RWPE2 (cell line): ENCODE results near the gene TXN2.

Source experiments
- ATAC-seq: fragments of 200-7000 bp; cut with Tn5 transposase; 3 replicates; pipeline ENCODE4 v1.9.1; 2021; ENCODE audit warnings: low read depth
- DNase-seq: peaks from one replicate; pipeline ENCODE4 v3.0.0-alpha.2; 2020; ENCODE audit warnings: low spot score
- H3K27ac ChIP-seq: fragments of 450-650 bp; 2 replicates; pipeline ENCODE4 v1.5.1; 2017; ENCODE audit warnings: mild to moderate bottlenecking; ENCODE audit not compliant: poor library complexity, severe bottlenecking
- H3K27me3 ChIP-seq: fragments of 250-450 bp; sonication (Bioruptor Pico); 2 replicates; pipeline ENCODE4 v1.5.1; 2021; ENCODE audit warnings: mild to moderate bottlenecking, moderate library complexity; ENCODE audit not compliant: insufficient read depth, poor library complexity, severe bottlenecking
- H3K36me3 ChIP-seq: fragments of 250-450 bp; sonication (Bioruptor Pico); 2 replicates; pipeline ENCODE4 v1.5.1; 2020; ENCODE audit warnings: low read depth, mild to moderate bottlenecking, moderate library complexity
- H3K4me1 ChIP-seq: fragments of 250-450 bp; sonication (Bioruptor Pico); 2 replicates; pipeline ENCODE4 v1.5.1; 2021; ENCODE audit warnings: mild to moderate bottlenecking, moderate library complexity; ENCODE audit not compliant: insufficient read depth, poor library complexity, severe bottlenecking
- H3K4me3 ChIP-seq: fragments of 250-450 bp; sonication (Bioruptor Pico); 2 replicates; pipeline ENCODE4 v1.5.1; 2021; ENCODE audit warnings: mild to moderate bottlenecking, moderate library complexity; ENCODE audit not compliant: severe bottlenecking
- H3K9me3 ChIP-seq: fragments of 250-450 bp; sonication (Bioruptor Pico); 2 replicates; pipeline ENCODE4 v1.5.1; 2021; ENCODE audit warnings: mild to moderate bottlenecking, moderate library complexity; ENCODE audit not compliant: severe bottlenecking
- TF ChIP-seq, protein P1 (sequence below): fragments of 450-650 bp; IDR thresholded peaks from one replicate; pipeline ENCODE4 v1.5.1; 2017; ENCODE audit warnings: mild to moderate bottlenecking, moderate library complexity; ENCODE audit not compliant: poor library complexity, severe bottlenecking

The TXN2 gene

DNA sequence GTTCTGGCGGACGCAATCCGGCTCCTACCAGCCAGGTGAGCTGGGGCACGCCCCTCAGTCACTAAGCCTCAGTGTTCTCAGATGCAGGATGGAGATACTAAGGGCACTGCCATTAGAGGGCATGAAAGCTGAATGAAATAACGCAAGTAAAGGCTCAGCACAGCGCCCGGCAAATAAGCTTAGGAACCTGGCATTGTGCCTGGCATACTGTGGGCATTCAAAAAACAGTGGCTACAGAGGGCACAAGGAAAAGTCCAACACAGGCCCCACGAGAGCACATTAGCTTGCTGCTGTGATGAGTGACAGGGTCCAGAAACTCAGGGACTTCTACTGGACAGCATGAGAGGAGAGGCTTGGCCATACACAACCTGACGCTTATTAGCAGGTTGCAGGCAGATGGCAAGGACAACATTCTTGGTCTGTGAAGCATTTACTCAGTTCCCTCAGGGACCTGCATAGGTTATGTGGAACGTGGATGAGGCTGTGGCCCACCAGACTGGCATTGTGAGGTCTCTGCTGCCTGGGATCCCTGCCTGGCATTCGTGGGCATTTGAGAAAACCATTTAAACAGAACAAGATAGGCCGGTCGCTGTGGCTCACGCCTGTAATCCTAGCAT is 12.2 kb downstream of the TXN2 start:
- no peaks in the 10 kb centered on the region for H3K9me3 ChIP-seq
- TF ChIP-seq, protein P1, sequence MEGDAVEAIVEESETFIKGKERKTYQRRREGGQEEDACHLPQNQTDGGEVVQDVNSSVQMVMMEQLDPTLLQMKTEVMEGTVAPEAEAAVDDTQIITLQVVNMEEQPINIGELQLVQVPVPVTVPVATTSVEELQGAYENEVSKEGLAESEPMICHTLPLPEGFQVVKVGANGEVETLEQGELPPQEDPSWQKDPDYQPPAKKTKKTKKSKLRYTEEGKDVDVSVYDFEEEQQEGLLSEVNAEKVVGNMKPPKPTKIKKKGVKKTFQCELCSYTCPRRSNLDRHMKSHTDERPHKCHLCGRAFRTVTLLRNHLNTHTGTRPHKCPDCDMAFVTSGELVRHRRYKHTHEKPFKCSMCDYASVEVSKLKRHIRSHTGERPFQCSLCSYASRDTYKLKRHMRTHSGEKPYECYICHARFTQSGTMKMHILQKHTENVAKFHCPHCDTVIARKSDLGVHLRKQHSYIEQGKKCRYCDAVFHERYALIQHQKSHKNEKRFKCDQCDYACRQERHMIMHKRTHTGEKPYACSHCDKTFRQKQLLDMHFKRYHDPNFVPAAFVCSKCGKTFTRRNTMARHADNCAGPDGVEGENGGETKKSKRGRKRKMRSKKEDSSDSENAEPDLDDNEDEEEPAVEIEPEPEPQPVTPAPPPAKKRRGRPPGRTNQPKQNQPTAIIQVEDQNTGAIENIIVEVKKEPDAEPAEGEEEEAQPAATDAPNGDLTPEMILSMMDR = no peak
- no peaks in the 10 kb centered on the region for H3K27me3 ChIP-seq
- no peak overlapping the region for H3K4me3 ChIP-seq
- ATAC-seq (no peak), DNase-seq (no peak)
- peaks cover 72% of the 10 kb centered on the region for H3K4me1 ChIP-seq
- peak overlapping the region; percentile 91 for H3K27ac ChIP-seq
- peaks cover 21% of the 10 kb centered on the region for H3K36me3 ChIP-seq

DNA sequence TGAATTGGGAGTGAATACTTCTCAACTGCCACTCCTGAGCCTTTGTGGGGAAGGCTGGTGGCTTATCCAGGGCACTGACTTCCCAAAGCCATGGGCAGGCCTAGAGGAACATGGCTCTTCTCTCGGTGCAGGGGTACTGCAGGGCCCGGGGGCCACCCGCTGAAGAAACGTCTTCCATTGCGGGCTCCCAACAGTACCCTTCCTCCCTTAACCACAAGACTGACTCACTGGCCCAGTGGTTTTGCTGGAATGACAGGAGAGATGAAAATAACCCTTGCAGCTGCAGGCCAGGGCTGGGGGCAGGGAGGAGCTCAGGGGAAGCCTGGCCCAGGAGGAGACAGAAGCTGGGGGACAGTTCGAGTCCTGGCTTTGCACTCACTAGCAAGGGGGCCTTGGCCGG is 13.5 kb downstream of the TXN2 start:
- Histone ChIP-seq H3K9me3 (no peaks in the 10 kb centered on the region), H3K27ac (peak overlapping the region; percentile 91), H3K36me3 (peaks cover 15% of the 10 kb centered on the region), H3K4me1 (peaks cover 72% of the 10 kb centered on the region), H3K4me3 (no peak overlapping the region), H3K27me3 (no peaks in the 10 kb centered on the region)
- ATAC-seq (peak; percentile 58), DNase-seq (peak; percentile 91)
- TF ChIP-seq, protein P1 = no peak

DNA sequence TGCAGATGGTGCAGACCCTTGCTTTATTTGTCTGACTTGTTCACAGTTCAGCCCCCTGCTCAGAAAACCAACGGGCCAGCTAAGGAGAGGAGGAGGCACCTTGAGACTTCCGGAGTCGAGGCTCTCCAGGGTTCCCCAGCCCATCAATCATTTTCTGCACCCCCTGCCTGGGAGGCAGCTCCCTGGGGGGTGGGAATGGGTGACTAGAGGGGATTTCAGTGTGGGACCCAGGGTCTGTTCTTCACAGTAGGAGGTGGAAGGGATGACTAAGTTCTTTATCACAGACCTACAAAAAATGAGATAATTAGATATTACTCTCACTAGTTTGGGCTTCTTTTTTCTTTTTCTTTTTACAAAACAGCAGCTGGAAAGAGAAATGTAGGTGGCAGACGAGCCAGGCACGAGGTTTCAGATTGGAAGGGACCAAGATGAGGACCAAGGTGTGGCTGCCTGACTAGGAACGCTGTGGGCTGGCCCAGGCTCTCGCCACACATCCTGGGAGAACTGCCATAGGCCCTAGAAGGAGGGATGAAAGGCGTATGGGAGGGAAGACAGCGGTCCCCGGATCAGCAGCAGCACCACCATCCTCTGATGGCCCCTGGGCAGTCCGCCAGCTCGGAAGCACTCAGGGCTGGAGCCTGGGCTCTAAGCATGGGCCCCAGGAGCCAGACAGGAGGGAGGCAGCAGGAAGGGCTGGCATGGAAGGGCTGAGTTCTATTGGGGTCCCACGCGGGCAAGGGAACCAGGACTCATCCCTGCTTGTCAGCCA is 14.2 kb downstream of the TXN2 start:
- ATAC-seq (no peak), DNase-seq (no peak)
- Histone ChIP-seq H3K27ac (peak overlapping the region; percentile 91), H3K9me3 (no peaks in the 10 kb centered on the region), H3K4me3 (no peak overlapping the region), H3K4me1 (peaks cover 77% of the 10 kb centered on the region), H3K36me3 (peaks cover 7% of the 10 kb centered on the region), H3K27me3 (no peaks in the 10 kb centered on the region)
- TF ChIP-seq, protein P1 = no peak

DNA sequence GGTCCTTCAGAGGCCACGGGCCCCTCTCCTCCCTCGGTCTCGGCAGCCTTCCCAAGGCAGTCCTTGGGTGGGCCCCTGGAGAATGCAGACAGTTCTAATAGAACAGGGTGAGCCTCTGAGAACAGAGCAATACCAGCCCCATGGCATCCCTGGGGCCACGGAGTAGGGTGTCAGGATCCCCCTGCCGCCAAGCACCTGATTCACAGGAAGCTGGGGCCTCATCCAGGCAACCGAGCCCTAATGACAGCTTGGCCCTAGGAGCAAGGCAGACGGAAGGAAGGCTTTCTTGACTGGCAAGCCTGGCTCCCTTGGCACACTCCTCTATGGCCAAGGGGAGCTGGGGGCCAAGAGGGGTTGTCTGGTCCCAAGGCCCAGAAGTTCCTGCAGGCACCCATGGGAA is 15.2 kb downstream of the TXN2 start:
- peak overlapping the region; percentile 91 for H3K27ac ChIP-seq
- no peak overlapping the region for H3K4me3 ChIP-seq
- H3K9me3 ChIP-seq = no peaks in the 10 kb centered on the region
- H3K36me3 ChIP-seq = peaks cover 7% of the 10 kb centered on the region
- peaks cover 74% of the 10 kb centered on the region for H3K4me1 ChIP-seq
- H3K27me3 ChIP-seq = no peaks in the 10 kb centered on the region
- DNase-seq = no peak
- ATAC-seq = no peak
- TF ChIP-seq, protein P1 = no peak
